Neuronal stem cell (in vitro differentiated cells): ENCODE data around the gene GAD1.

ENCODE experiments used
- DNase-seq: peaks from one replicate; pipeline ENCODE4 v3.0.0-alpha.2; 2013; ENCODE audit warnings: low spot score
- H2AFZ ChIP-seq: one replicate; pipeline ENCODE4 v1.6.1; 2013; ENCODE audit warnings: mild to moderate bottlenecking, low read length, inconsistent platforms
- H2AK5ac ChIP-seq: 2 replicates; pipeline ENCODE4 v1.6.1; 2013; ENCODE audit warnings: low read depth, mild to moderate bottlenecking, inconsistent platforms, low read length, moderate library complexity, mixed read lengths
- H2BK120ac ChIP-seq: 2 replicates; pipeline ENCODE4 v1.6.1; 2013; ENCODE audit warnings: low read depth, mild to moderate bottlenecking, inconsistent platforms, low read length, moderate library complexity, mixed read lengths
- H2BK12ac ChIP-seq: one replicate; pipeline ENCODE4 v1.6.1; 2013; ENCODE audit warnings: low read length, inconsistent platforms
- H2BK15ac ChIP-seq: 2 replicates; pipeline ENCODE4 v1.6.1; 2013; ENCODE audit warnings: mild to moderate bottlenecking, low read length, inconsistent platforms, mixed read lengths
- H2BK5ac ChIP-seq: one replicate; pipeline ENCODE4 v1.6.1; 2013; ENCODE audit warnings: inconsistent platforms, mild to moderate bottlenecking, low read length, moderate library complexity
- H3K14ac ChIP-seq: one replicate; pipeline ENCODE4 v1.6.1; 2013; ENCODE audit warnings: low read length, inconsistent platforms
- H3K18ac ChIP-seq: 2 replicates; pipeline ENCODE4 v1.6.1; 2013; ENCODE audit warnings: low read length, inconsistent platforms
- H3K23ac ChIP-seq: 2 replicates; pipeline ENCODE4 v1.6.1; 2013; ENCODE audit warnings: low read depth, mild to moderate bottlenecking, mixed read lengths, low read length, inconsistent platforms; ENCODE audit not compliant: poor library complexity
- H3K27ac ChIP-seq: replicated peaks from 3 replicates; pipeline ENCODE4 v1.5.1; 2013; ENCODE audit warnings: low read length, inconsistent platforms
- H3K27me3 ChIP-seq, 3 experiments: 2 replicates each; pipeline ENCODE4 v1.6.1; 2013; ENCODE audit warnings: low read length in 3 of 3, mild to moderate bottlenecking in 2 of 3, inconsistent platforms in 1 of 3, low read depth in 1 of 3, mixed read lengths in 1 of 3, moderate library complexity in 1 of 3; ENCODE audit not compliant: control insufficient read depth in 3 of 3, insufficient read depth in 3 of 3
- H3K36me3 ChIP-seq, 2 donors: replicated peaks in 1 of 2; 2 replicates each; pipeline ENCODE4 v1.6.1; 2013; ENCODE audit warnings: low read length in 2 of 2; ENCODE audit not compliant: control insufficient read depth in 2 of 2, insufficient read depth in 2 of 2
- H3K4ac ChIP-seq: 2 replicates; pipeline ENCODE4 v1.6.1; 2013; ENCODE audit warnings: inconsistent platforms, mild to moderate bottlenecking, low read length, moderate library complexity
- H3K4me1 ChIP-seq, 2 donors: 1 replicate in 1 of 2; 2 replicates in 1 of 2; pipeline ENCODE4 v1.6.1; 2013; ENCODE audit warnings: low read length in 2 of 2, low read depth in 1 of 2; ENCODE audit not compliant: control insufficient read depth in 2 of 2, insufficient read depth in 1 of 2
- H3K4me2 ChIP-seq: one replicate; pipeline ENCODE4 v1.6.1; 2013; ENCODE audit warnings: mild to moderate bottlenecking, low read length, inconsistent platforms; ENCODE audit not compliant: insufficient read depth, poor library complexity, severe bottlenecking
- H3K4me3 ChIP-seq, 2 donors: 2 replicates each; pipeline ENCODE4 v1.5.1; 2013; ENCODE audit warnings: low read length in 2 of 2, mild to moderate bottlenecking in 2 of 2, inconsistent platforms in 1 of 2, moderate library complexity in 1 of 2
- H3K79me1 ChIP-seq: one replicate; pipeline ENCODE4 v1.6.1; 2013; ENCODE audit warnings: low read depth, mild to moderate bottlenecking, inconsistent platforms, low read length, moderate library complexity
- H3K9ac ChIP-seq: one replicate; pipeline ENCODE4 v1.6.1; 2013; ENCODE audit warnings: mild to moderate bottlenecking, low read depth, low read length, inconsistent platforms; ENCODE audit not compliant: poor library complexity
- H3K9me3 ChIP-seq, 2 donors: replicated peaks in 1 of 2; 2 replicates each; pipeline versions ENCODE3 to v1.6.1; 2013; ENCODE audit warnings: low read length in 2 of 2, mild to moderate bottlenecking in 2 of 2, inconsistent platforms in 1 of 2, low read depth in 1 of 2, mixed read lengths in 1 of 2, moderate library complexity in 1 of 2; ENCODE audit not compliant: control insufficient read depth in 2 of 2, insufficient read depth in 1 of 2
- H4K8ac ChIP-seq: one replicate; pipeline ENCODE4 v1.6.1; 2013; ENCODE audit warnings: low read depth, mild to moderate bottlenecking, inconsistent platforms, low read length, moderate library complexity
- H4K91ac ChIP-seq: one replicate; pipeline ENCODE4 v1.6.1; 2013; ENCODE audit warnings: low read length, low read depth, mild to moderate bottlenecking, inconsistent platforms; ENCODE audit not compliant: poor library complexity
- WGBS, 2 donors: extraction: QIAGEN DNeasy Blood & Tissue Kit; methylation state at CpG; one replicate each; pipeline ENCODE4 v1.1.7; 2013; ENCODE audit warnings: missing lambda C conversion rate in 2 of 2, mixed read lengths in 1 of 2; ENCODE audit not compliant: insufficient read length in 2 of 2, insufficient replicate concordance in 1 of 2; ENCODE audit errors: extremely low coverage in 2 of 2; 5-methylcytosine and 5-hydroxymethylcytosine counted together

The GAD1 gene

DNA sequence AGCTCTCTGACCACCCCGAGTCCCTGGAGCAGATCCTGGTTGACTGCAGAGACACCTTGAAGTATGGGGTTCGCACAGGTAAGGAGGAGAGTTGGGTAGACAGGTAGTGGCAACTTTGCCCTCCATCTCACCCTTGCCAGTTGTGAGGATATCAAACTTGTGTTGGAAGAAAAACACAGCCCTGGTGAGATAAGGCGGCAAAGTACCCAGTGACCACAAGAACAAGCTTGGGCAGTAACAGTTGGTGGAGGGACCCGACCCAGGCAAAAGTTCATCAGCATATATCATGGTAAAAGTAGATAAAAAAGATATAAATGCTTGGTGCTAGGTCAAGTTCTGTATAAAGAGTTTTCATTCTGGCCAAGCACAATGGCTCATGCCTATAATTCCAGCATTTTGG lies 14.4 kb downstream of the GAD1 start:
- Histone ChIP-seq H2BK15ac (no peak overlapping the region), H2BK120ac (no peak overlapping the region), H2AK5ac (no peak overlapping the region), H3K4ac (no peak overlapping the region), H4K91ac (no peak overlapping the region), H3K4me1 (no peaks in the 10 kb centered on the region), H3K23ac (no peak overlapping the region), H4K8ac (no peak overlapping the region), H3K27me3 (peaks cover 0 to 24% (median 6%) of the 10 kb centered on the region in 3 experiments), H2BK5ac (no peak overlapping the region), H3K79me1 (no peaks in the 10 kb centered on the region), H2BK12ac (no peak overlapping the region), H3K9ac (no peak overlapping the region), H3K18ac (no peak overlapping the region), H3K36me3 (no peaks in the 10 kb centered on the region), H3K9me3 (peaks cover 0 to 1% of the 10 kb centered on the region in 2 donors), H3K4me3 (peak overlapping the region in 1 of 2 donors; percentile 3), H2AFZ (no peak overlapping the region), H3K27ac (no peak overlapping the region), H3K14ac (no peak overlapping the region), H3K4me2 (no peak overlapping the region)
- no peak for DNase-seq
- WGBS, 2 donors = no CpG with 5 or more reads among the region's 4 CpGs

DNA sequence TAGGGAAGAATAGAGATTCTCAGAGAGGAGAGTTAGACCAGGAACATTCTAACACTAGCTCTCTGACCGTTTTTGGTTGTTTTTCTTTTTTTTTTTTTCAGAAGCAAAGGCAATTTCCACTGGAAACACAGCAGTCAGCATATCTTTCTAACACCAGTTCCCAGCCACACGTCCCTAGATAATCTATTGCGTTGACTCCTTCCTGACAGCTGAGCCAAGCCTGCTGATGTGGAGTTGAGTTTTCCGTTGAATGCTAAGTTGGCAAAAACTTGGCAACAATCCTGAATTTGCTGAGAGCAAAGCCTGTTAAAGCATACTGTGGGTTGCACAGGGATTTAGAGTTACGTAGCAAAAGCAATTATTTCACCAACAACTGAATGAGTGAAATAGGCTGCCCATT lies 19.3 kb downstream of the GAD1 start:
- Histone ChIP-seq H3K18ac (no peak overlapping the region), H2AK5ac (no peak overlapping the region), H3K36me3 (no peaks in the 10 kb centered on the region), H3K4ac (no peak overlapping the region), H4K8ac (no peak overlapping the region), H3K4me1 (no peaks in the 10 kb centered on the region), H2BK120ac (no peak overlapping the region), H2BK12ac (no peak overlapping the region), H2AFZ (no peak overlapping the region), H2BK15ac (no peak overlapping the region), H3K27me3 (peaks cover 0 to 9% (median 0%) of the 10 kb centered on the region in 3 experiments), H3K4me2 (no peak overlapping the region), H3K27ac (no peak overlapping the region), H3K79me1 (no peaks in the 10 kb centered on the region), H2BK5ac (no peak overlapping the region), H3K9me3 (no peaks in the 10 kb centered on the region), H4K91ac (no peak overlapping the region), H3K9ac (no peak overlapping the region), H3K4me3 (no peak overlapping the region), H3K23ac (no peak overlapping the region), H3K14ac (no peak overlapping the region)
- no peak for DNase-seq
- no CpG with 5 or more reads among the region's 5 CpGs for WGBS, 2 donors

DNA sequence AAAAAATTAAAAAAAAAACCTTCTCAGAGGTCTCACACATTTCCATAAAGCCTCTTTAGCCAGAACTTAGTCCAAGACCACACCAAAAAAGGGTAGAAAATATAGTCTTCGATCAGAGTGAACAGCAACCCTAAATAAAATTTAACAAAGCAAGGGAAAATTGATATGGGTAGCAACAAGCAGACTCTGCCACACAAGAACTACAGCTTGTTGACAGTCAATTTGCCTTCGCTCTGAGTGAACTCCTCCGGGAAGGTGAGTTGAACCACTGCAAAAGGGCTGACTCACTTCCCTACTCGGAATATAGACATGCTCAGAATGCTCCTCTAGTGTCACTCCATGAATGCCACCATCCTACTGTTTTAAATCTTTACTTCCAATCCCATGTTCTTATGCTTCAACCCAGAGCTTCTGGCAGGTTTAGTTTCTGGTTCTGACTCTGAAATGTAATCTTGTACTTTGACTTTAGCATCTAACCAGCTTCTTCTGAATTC lies 24.1 kb downstream of the GAD1 start:
- Histone ChIP-seq H3K79me1 (no peaks in the 10 kb centered on the region), H2BK15ac (no peak overlapping the region), H3K9me3 (no peaks in the 10 kb centered on the region), H2BK120ac (no peak overlapping the region), H3K9ac (no peak overlapping the region), H2BK12ac (no peak overlapping the region), H3K14ac (no peak overlapping the region), H3K4me2 (no peak overlapping the region), H4K8ac (no peak overlapping the region), H3K4me3 (no peak overlapping the region), H2AFZ (no peak overlapping the region), H3K4ac (no peak overlapping the region), H3K4me1 (no peaks in the 10 kb centered on the region), H3K23ac (no peak overlapping the region), H3K36me3 (no peaks in the 10 kb centered on the region), H2AK5ac (no peak overlapping the region), H3K27ac (no peak overlapping the region), H2BK5ac (no peak overlapping the region), H4K91ac (no peak overlapping the region), H3K27me3 (peaks cover 0 to 8% (median 0%) of the 10 kb centered on the region in 3 experiments), H3K18ac (no peak overlapping the region)
- WGBS, 2 donors = no CpG with 5 or more reads among the region's 4 CpGs
- no peak for DNase-seq

DNA sequence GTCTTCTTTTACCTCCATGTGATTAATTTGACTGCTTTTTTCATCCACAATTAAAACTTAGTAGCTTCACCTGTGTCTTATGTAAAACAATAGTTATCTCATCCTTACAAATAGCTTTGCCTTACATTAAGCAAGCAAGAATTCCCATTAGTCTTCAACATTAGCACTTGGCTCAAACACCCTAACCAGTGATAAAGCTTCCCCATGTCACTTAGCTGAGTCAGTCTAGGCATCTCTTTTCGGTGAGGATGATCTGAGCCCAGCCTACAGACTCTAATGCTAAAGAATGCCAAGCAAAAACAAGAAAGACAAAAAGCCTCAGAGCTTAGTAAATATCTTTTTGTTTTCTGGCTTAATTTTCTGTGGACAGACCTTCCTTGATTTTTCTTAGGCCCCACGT lies 26.1 kb downstream of the GAD1 start:
- H4K8ac ChIP-seq = no peak overlapping the region
- WGBS, 2 donors = no CpG with 5 or more reads among the region's 2 CpGs
- no peak for DNase-seq
- no peak overlapping the region for H2AFZ ChIP-seq
- no peak overlapping the region for H3K27ac ChIP-seq
- no peak overlapping the region for H3K18ac ChIP-seq
- H2BK12ac ChIP-seq = no peak overlapping the region
- H2BK5ac ChIP-seq = no peak overlapping the region
- H3K4me2 ChIP-seq = no peak overlapping the region
- no peaks in the 10 kb centered on the region for H3K36me3 ChIP-seq
- H3K14ac ChIP-seq = no peak overlapping the region
- H3K9me3 ChIP-seq = no peaks in the 10 kb centered on the region
- no peaks in the 10 kb centered on the region for H3K27me3 ChIP-seq
- H3K79me1 ChIP-seq = no peaks in the 10 kb centered on the region
- H3K4me3 ChIP-seq = no peak overlapping the region
- H2BK15ac ChIP-seq = no peak overlapping the region
- no peaks in the 10 kb centered on the region for H3K4me1 ChIP-seq
- H2AK5ac ChIP-seq = no peak overlapping the region
- H3K23ac ChIP-seq = no peak overlapping the region
- H3K4ac ChIP-seq = no peak overlapping the region
- H4K91ac ChIP-seq = no peak overlapping the region
- H3K9ac ChIP-seq = no peak overlapping the region
- no peak overlapping the region for H2BK120ac ChIP-seq
